HG02938 (cell line): ENCODE measurements around the gene KIF21A.
"Not testable (repeated sequence)": the region's sequence is repeated elsewhere in the genome, so short reads cannot be mapped to it uniquely, and the experiment has no call there.

Experiments
- ATAC-seq: cut with Tn5 transposase; IDR thresholded peaks from one replicate; pipeline ENCODE4 v1.9.1; 2021; ENCODE audit warnings: mild to moderate bottlenecking, moderate library complexity; ENCODE audit not compliant: unreplicated experiment

The KIF21A gene

DNA sequence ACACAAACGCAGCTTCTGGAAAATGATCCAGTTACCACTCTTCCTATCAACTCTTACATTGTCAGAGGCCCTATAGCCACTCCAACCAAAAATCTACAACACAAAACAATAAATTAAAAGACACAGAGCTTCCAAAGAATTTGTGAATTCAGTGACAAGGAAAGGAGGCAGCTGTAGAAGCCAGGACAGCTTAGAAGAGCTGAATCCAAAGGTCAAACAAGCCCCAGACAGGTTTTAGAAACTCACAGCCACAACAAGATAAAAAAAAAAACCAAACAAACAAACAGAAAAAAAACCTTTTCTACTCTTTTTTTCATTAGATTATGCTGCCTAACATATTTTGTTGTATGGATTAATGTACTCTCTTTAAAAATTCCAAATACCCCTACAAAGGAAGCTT lies 94.4 kb downstream of the KIF21A start:
- ATAC-seq: no peak

DNA sequence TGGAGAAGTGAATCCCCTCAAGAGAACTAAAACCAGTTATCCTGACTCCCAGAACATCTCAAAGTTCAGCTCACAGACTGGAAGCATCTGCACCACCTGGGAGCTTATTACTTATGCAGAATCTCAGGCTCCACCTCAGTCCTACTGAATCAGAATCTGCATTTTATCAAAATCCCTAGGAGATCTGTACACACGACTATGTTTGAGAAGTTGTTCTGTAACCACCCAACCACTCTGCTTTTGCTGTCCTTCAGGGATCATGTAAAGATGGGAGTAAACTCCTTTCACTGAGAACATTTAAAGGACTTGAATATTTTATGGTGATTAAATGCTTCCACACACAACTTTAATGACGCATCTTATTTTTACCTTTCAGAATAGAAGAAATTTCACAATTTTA lies 98.0 kb downstream of the KIF21A start:
- no peak for ATAC-seq

DNA sequence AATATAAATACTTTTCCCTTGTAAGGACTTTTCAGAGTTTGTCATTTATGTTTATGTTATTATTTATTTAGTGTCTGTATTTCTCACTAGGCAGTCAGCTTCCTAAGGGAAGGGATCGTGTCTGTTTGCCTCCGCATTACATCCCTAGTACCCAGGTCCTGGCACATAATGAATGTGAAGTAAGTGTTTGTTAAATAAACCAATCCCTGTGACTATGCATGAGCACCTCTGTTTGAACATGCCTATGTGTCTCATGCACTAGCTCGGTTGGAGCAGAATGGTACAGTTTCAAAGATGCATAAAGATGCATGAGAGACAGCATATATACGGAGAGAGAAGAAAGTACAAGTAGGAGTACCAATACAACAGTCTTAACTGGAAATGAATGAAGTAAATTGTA lies 99.3 kb downstream of the KIF21A start:
- no peak for ATAC-seq

DNA sequence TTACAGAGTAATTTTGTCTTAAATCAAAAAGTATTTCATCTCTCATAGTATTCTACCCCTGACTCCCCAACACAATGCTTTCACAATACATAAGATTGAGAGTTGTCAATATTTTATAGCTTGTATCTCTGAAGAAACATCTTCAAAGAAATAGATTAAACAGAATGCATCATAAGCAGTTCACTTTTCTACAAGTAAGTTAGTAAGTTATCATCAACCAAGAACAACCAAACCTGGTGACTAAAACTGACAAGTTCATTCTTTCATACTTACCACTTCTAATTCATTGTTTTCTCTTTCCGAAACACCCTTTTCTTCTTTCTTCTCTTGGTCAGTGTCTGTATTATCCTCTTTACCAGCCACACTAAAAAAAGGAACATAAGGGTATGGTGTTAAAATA lies 101.2 kb downstream of the KIF21A start:
- ATAC-seq: no peak

DNA sequence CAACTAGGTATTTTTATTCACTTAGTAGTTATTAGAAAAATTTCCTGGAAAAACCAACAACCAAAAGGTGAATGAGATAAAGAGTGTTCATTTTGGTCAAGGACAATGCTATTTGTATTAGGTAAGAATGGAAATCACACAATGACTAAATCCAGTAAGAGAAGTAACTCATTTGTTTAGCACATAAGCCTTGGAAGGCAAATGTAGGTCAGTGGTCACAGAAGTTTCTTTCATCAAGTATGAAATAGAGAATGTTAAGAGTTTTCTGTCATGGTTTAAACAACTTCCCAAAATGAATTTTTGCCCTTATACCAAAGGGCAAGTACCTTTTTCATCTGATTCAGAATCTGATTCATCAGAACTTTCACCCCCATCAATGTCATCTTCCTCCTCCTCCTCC lies 101.7 kb downstream of the KIF21A start:
- peak; percentile 62 for ATAC-seq

DNA sequence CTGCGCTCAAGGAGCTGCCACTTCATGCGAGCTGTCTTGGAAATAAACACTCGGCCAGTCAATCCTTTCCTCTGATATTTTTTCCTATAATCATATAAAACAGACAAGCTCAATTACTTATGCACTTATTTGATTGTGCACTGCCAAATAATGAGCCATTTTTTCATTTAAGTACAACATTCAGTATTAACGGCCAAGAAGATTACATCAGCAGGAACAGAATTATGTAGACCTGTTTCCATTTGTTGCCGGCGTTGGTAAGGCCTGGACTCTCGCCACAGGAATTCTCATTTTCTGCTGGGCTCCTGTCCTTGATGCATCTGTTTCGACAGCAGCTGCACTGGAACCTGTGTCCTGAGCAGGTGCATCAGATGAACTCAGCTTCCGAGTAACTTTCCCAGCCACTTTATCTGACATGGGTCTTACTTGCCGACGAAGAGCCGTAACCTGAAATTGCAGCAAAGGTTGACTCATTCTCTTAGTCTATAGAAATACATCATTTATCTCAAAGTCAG lies 110.2 kb downstream of the KIF21A start:
- no peak for ATAC-seq

DNA sequence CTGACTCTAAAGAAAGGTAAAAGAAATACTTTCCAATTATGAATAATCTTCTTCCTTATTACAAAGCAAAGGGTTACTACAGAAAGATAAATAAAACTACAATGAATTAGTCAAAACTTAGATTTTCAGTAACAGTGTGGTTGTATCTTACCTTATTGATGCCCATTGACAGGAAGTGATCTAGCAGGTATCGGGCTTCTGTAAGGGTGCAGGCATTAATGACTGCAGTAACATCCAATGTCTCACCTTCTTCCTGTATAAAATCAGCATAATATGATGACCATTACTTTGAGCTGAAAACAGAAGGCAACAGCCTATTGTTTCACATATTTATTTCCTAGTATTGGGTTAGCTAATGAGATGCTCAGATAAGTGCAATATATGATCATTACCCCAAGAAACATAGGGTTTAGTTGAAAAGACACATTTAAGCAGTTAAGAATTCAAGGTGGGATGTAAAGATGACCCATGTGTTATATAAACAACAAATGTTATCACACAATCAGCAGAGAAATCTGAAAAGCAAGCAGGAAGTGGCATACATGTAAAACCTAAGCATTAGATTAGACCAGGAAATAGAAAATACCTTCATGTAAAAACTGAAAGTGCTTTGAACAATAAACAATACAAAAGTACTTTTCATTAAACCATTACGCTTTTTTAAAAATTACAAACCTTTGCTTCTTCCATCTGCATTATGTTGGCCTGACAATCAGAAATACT lies 111.2 kb downstream of the KIF21A start:
- ATAC-seq: no peak

DNA sequence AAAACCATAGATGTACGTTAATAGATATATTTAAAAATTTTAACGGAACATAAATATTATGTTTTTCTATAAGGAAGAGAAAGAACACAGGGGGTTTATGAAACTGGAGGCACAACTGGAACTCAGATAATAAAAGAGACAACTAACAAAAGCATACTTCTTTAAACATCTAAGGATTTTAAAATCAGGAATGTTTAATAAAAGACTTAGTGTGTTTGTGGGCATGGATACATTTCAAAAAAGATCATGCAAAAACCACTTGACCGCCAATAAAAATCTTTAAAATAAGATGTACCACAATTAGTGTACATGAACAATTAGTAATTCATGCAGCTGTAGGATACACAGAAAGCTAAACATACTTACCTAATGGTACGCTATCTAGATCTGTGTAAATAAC lies 113.0 kb downstream of the KIF21A start:
- ATAC-seq: no peak

DNA sequence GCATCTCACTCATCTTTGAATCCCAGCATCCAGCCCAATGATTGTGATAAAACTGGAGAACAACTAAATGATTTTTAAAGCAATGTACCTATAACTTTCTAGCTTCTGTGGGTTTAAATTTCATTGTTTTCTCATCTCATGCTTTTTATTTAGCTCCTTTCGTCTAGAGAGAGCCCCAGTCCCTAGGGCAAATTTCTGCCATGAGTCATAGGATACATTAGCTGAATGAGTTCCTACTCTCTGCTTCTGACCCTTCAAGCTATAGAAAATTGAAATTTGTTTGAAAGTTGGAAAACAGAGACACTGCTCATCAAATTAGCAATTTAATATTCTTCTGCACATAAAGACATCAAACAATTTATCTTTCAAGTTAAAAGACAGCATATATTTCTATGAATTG lies 113.9 kb downstream of the KIF21A start:
- ATAC-seq: no peak

DNA sequence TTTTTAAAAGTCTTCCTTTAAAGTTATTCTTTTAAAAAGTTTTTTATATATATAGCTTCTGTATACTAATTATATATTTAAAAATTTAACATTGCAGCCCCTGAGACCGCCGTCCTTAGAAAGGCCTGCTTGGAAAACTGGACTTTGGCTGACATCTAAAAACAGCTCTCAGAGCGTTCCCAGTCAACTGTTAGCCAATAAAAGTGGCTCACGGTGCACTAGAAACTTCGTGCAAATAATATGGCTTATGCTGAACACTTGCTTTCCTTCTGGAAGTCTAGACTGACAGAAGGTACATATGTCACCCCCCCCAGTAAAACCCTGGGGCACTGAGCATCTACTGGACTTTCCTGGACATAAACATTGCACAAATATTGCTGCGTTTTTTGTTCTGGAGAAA lies 115.0 kb downstream of the KIF21A start:
- ATAC-seq: no peak

DNA sequence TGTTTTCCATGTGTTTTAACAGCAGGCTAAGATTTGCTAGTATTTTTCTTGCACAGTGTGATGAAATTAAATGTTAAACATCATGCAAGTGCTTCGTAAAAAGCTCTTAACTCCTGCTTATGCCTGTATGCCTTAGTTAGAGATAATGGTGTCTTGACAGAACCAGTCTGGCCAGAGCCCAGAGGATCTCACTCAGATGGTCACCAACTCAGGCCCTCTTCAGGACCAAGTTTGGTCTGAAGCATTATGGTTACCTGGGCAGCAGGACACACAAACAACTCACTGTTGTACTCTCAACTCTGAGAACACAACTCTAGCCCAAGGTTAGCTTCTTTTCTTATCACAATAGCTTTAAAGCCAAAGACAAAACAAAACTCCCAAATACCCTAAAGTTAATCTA lies 115.4 kb downstream of the KIF21A start:
- ATAC-seq: no peak

DNA sequence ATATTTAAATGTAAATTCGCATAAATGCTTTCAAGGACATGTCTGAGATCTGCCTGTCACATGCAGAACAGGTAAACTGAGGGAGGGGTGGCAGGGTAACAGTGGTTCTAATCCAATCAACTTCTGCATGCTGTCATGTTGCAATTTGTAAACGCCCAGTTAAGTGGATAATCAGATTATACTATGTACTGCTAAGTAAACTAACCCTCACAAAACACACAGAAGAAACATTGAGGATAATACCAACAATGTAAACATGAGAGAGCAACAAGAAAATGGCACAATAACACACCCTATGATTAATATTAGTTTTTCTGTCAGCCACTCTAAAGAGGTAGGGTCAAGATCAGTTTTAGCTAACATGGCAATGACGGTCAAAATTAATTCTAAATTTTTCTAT lies 123.7 kb downstream of the KIF21A start:
- no peak for ATAC-seq

DNA sequence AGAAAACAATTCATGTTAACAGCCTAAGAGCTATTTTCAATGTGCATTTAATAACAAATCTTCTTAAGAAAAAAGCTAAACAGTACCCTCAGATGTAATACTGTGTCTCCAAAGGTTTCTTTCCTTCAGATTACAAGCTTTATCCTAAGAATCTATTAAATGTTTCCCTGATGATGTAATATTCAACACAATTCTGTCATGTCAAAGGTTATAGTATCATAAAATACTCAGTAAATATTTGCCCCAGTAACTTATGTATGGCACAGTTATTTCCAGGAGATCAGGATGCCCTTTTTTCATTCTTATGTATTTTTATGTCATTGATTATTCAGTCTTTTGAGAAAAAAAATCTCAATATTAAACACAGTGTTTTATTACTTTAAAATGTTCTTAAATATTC lies 128.4 kb downstream of the KIF21A start:
- ATAC-seq: no peak

DNA sequence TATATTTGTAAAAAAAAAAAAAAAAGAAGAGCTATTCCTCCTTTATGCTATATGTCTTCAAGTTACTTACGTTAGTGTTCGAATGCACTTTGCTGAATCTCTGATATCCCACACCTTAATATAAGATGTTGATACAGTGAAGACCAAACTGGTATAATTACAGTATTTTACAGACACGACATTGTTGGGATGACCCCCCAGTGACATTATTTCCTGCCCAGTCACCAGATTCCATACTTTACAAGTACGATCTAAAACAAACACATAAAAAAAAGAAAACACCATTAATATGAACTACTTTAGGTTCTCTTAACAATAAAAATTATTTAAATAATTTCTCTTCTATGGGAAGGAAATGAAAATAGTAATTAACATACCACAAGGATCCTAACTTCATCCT lies 133.4 kb downstream of the KIF21A start:
- no peak for ATAC-seq

DNA sequence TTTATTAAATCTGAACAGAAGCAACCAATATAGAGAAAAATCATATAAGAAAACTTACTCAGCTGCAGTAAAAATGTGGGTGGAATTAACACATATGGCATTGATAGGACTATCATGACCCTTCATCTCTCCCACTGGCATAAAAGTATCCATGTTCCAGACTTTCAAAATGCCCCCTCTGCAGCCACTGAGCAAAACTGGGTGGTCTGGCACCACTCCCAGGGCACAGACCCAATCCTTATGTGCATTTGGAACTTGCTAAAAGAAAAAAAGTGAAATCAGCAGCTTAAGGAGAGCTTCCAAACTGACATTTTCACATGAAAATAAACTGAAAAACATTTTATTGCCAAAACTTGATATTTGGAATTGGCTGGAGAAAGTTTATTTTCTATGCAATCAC lies 141.5 kb downstream of the KIF21A start:
- ATAC-seq: no peak

DNA sequence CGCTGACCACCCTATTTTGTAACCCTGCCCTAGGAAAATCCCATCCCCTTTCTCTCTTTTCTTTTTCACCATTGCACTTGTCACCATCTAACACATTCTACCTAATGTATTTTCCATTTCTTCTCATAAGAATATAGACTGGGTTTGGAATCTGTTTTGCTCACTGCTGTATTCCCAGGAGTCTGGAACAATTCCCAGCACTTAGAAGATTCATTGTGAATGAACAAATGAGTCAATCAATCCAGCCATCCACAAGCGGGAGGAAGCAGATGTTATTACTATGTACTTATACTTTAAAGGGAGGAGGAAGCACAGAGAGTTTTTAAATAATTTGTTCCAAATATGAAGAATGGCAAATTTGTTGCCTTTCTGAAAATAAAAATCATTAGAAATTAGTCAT lies 142.1 kb downstream of the KIF21A start:
- no peak for ATAC-seq

DNA sequence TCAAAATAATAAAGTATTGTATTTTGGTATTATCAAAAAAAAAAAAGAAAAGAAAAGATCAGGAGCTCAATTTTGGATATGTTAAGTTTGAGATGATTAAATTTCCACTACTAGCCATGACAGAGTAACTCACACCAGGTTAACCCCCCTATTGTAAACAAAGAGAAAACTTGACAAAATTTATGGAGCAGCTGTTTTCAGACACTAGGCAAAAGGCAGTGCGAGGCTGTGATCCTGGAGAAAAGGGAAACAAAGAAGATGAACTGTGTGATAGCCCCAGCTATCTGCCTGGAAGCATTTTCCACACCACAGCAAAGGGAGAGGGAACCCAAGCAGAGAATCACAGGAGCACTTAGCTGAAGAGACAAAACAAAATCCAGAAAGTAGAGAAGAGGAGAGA lies 145.0 kb downstream of the KIF21A start:
- no peak for ATAC-seq

DNA sequence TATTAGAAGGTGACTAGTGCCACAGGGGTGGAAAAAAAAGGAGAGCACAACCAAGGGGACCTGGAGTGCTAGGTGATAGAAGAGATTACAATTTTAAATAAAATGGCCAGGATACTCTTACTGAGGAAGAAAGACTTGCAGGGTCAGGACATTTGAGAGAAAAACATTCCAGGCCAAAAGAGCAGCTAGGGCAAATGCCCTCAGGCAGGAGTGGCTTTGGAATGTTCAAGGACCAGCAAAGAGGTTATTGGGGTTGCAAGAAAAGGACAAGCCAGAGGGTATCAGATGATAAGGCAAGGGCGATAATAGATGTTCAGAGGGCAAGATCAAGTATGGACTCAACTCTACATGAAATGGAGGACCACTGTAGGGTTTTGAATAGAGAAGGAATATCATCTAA lies 146.4 kb downstream of the KIF21A start:
- no peak for ATAC-seq

DNA sequence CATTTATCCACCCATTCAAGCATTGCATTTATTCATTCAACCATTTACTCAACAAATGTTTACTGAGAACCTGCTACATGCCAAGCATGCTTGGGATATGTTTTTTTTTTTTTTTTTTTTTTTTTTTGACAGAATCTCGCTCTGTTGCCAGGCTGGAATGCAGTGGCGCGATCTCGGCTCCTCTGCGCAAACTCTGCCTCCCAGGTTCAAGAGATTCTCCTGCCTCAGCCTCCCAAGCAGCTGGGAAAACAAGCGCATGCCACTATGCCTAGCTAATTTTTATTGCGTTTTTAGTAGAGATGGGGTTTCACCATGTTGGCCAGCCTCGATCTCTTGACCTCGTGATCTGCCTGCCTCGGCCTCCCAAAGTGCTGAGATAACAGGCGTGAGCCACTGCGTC lies 147.3 kb downstream of the KIF21A start:
- ATAC-seq: not testable (repeated sequence)

DNA sequence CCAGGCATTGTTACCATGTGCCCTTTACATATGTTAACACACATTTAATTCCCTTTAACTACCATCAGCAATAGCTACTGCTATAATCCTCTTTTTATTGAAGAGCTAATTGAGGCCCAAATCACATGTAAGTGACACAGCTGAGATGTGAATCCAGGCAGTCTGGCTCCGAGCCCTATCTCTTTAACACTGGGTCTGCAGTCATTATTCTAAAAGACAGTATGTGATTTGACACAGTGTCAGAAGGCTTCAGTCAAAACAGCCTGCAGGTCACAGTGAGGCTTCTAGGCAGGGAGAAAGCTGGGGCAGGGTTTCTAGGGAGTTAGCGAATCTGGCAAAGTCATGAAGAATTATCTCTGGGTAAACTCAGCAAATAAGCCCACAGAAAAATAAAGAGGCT lies 148.2 kb downstream of the KIF21A start:
- ATAC-seq: no peak

DNA sequence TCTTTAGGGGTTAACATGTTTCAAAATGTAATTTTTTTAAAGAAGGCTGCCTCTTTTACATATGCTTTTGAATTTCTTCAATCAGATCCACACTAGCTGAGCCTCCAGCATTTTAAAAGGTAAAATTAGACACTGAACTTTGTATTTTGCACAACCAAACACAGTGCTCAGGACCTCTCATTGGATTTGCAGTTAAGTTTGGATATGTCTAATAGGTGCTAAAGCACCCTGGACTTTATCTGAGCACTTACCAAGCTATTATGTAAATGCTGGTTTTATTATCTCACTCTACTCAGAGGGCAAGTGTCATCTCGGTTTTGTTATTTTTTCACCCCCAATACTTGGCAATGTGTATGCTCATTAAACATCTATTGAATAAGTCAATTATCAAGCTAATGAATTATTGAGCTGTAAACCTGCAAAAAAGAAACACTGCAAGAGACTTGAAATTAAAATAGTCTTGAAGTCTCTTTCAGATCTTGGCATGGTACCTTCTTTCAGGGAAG lies 150.7 kb downstream of the KIF21A start:
- no peak for ATAC-seq

DNA sequence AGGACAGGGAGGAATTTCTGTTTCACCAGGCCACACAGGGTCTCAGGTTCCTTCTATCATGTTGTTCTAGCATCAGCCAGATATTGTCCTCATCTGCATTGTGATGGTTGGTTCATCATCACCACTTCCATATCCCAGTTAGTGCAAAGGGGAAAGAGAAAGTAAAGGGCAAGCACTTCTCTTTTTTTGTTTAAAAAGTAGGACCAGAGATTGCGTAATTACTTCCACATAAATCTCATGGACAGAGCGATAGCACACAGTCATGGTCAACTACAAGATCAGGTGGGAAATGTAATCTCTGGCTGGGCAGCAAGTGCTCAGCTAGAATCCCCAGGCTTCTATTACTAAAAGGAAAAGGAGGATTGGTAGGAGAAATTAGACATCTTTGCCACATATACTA lies 155.1 kb downstream of the KIF21A start:
- ATAC-seq: no peak

DNA sequence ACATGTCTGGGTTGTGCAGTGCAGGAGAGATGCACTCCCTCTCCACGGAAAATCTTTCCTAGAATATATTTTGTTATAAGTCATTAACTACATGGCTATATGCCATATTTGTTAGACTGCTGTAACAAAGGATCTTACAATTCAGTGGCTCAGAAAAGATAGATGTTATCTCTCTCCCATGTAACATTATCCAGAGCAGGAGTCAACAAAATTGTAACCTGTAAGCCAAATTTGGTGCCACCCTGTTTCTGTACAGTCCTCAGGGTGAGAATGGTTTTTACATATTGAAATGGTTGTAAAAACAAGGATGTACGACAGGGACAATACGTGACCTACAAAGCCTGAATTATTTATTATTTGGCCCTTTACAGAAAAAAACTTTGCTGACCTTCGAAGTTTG lies 155.5 kb downstream of the KIF21A start:
- no peak for ATAC-seq
